Fibroblast of lung (primary cell): ENCODE results near the gene ALKBH4.
"Not testable (repeated sequence)": the region's sequence is repeated elsewhere in the genome, so short reads cannot be mapped to it uniquely, and the experiment has no call there.

Experiments
- EZH2 ChIP-seq: IDR thresholded peaks from 2 replicates; pipeline ENCODE4 v1.5.1; 2012; ENCODE audit warnings: low read length, control low read depth, mild to moderate bottlenecking; ENCODE audit errors: missing control alignments
- TF ChIP-seq, protein P1 (sequence below), 2 donors: IDR thresholded peaks in 1 of 2; conservative IDR thresholded peaks in 1 of 2; 1 replicate in 1 of 2; 2 replicates in 1 of 2; pipeline ENCODE4 v1.5.1; 2011 to 2012; ENCODE audit warnings: low read length in 2 of 2, control low read depth in 1 of 2, inconsistent platforms in 1 of 2, low read depth in 1 of 2, mild to moderate bottlenecking in 1 of 2

GRCh38 chr7:102496861-102497260, 32.2 kb upstream of the ALKBH4 start:
- TF ChIP-seq, protein P1, sequence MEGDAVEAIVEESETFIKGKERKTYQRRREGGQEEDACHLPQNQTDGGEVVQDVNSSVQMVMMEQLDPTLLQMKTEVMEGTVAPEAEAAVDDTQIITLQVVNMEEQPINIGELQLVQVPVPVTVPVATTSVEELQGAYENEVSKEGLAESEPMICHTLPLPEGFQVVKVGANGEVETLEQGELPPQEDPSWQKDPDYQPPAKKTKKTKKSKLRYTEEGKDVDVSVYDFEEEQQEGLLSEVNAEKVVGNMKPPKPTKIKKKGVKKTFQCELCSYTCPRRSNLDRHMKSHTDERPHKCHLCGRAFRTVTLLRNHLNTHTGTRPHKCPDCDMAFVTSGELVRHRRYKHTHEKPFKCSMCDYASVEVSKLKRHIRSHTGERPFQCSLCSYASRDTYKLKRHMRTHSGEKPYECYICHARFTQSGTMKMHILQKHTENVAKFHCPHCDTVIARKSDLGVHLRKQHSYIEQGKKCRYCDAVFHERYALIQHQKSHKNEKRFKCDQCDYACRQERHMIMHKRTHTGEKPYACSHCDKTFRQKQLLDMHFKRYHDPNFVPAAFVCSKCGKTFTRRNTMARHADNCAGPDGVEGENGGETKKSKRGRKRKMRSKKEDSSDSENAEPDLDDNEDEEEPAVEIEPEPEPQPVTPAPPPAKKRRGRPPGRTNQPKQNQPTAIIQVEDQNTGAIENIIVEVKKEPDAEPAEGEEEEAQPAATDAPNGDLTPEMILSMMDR (conservative IDR thresholded peaks at IDR 0.05 in 1 of 2, IDR thresholded peaks at IDR 0.05 in 1 of 2; ENCODE audit: low read depth in 1 of 2, low read length in 2 of 2), result not testable (repeated sequence)
- not testable (repeated sequence) for TF ChIP-seq EZH2
